ENCODE measurements around the gene ARHGAP5. TPM values are rescaled to one million over a fixed set of nuclear protein-coding genes. Genes with fewer than 3 reads are reported as not detected.
A peak's percentile ranks its signal among the peaks of the same experiment; 100 is the strongest.

Gene ARHGAP5
- total RNA-seq, 6 donors from 2014 or later, result 31.4 to 150 (median 78.3) TPM

- DNase-seq (no peak), ATAC-seq (ENCODE audit: low FRiP score in 2 of 2) (no peak)
- TF ChIP-seq POLR2A (IDR thresholded peaks at IDR 0.05) (no peak), POLR2AphosphoS5 (IDR thresholded peaks at IDR 0.05) (no peak), EP300 (IDR thresholded peaks at IDR 0.05) (no peak)
- TF ChIP-seq, protein P1, sequence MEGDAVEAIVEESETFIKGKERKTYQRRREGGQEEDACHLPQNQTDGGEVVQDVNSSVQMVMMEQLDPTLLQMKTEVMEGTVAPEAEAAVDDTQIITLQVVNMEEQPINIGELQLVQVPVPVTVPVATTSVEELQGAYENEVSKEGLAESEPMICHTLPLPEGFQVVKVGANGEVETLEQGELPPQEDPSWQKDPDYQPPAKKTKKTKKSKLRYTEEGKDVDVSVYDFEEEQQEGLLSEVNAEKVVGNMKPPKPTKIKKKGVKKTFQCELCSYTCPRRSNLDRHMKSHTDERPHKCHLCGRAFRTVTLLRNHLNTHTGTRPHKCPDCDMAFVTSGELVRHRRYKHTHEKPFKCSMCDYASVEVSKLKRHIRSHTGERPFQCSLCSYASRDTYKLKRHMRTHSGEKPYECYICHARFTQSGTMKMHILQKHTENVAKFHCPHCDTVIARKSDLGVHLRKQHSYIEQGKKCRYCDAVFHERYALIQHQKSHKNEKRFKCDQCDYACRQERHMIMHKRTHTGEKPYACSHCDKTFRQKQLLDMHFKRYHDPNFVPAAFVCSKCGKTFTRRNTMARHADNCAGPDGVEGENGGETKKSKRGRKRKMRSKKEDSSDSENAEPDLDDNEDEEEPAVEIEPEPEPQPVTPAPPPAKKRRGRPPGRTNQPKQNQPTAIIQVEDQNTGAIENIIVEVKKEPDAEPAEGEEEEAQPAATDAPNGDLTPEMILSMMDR (IDR thresholded peaks at IDR 0.05), result no peak
- Histone ChIP-seq H3K27ac (no peak overlapping the region), H3K36me3 (no peaks in the 10 kb centered on the region), H3K4me3 (no peak overlapping the region), H3K9me3 (no peaks in the 10 kb centered on the region), H3K27me3 (no peaks in the 10 kb centered on the region), H3K4me1 (no peaks in the 10 kb centered on the region)
- 66 to 73% methylated on average over 7 of the region's 7 CpGs for WGBS, 2 donors
Measured at GRCh38 chr14:32039401-32040030, 37.6 kb upstream of the ARHGAP5 start.

- WGBS, 2 donors, result 54 to 59% methylated on average over 4 of the region's 4 CpGs
- H3K9me3 ChIP-seq, result no peaks in the 10 kb centered on the region
- H3K27ac ChIP-seq, result no peak overlapping the region
- DNase-seq, result no peak
- H3K27me3 ChIP-seq, result no peaks in the 10 kb centered on the region
- H3K36me3 ChIP-seq, result no peaks in the 10 kb centered on the region
- TF ChIP-seq EP300 (IDR thresholded peaks at IDR 0.05) (no peak), POLR2A (IDR thresholded peaks at IDR 0.05) (no peak), POLR2AphosphoS5 (IDR thresholded peaks at IDR 0.05) (no peak)
- TF ChIP-seq, protein P1 (IDR thresholded peaks at IDR 0.05), result no peak
- peak in 1 of 2 donors; percentile 49 for ATAC-seq (ENCODE audit: low FRiP score in 2 of 2)
- no peaks in the 10 kb centered on the region for H3K4me1 ChIP-seq
- no peak overlapping the region for H3K4me3 ChIP-seq
Measured at GRCh38 chr14:32043624-32044023, 33.5 kb upstream of the ARHGAP5 start.

- Histone ChIP-seq H3K9me3 (no peaks in the 10 kb centered on the region), H3K36me3 (no peaks in the 10 kb centered on the region), H3K4me1 (no peaks in the 10 kb centered on the region), H3K4me3 (no peak overlapping the region), H3K27me3 (no peaks in the 10 kb centered on the region), H3K27ac (no peak overlapping the region)
- TF ChIP-seq POLR2A (IDR thresholded peaks at IDR 0.05), result no peak
- TF ChIP-seq, protein P1 (IDR thresholded peaks at IDR 0.05), result no peak
- TF ChIP-seq POLR2AphosphoS5 (IDR thresholded peaks at IDR 0.05), result no peak
- TF ChIP-seq EP300 (IDR thresholded peaks at IDR 0.05), result no peak
- WGBS, 2 donors, result 65 to 72% methylated on average over 4 of the region's 4 CpGs
- DNase-seq (no peak), ATAC-seq (ENCODE audit: low FRiP score in 2 of 2) (no peak)
Measured at GRCh38 chr14:32044454-32044853, 32.6 kb upstream of the ARHGAP5 start.

- no peak for ATAC-seq (ENCODE audit: low FRiP score in 2 of 2)
Measured at GRCh38 chr14:32047791-32048190, 29.3 kb upstream of the ARHGAP5 start.

GRCh38 chr14:32049361-32050088, 27.6 kb upstream of the ARHGAP5 start:
- TF ChIP-seq POLR2A (IDR thresholded peaks at IDR 0.05), result no peak
- no peak for TF ChIP-seq EP300 (IDR thresholded peaks at IDR 0.05)
- TF ChIP-seq, protein P1 (IDR thresholded peaks at IDR 0.05), result no peak
- no peak for TF ChIP-seq POLR2AphosphoS5 (IDR thresholded peaks at IDR 0.05)
- no peaks in the 10 kb centered on the region for H3K9me3 ChIP-seq
- WGBS, 2 donors, result 61 to 71% methylated on average over 4 of the region's 4 CpGs
- H3K36me3 ChIP-seq, result no peaks in the 10 kb centered on the region
- H3K27ac ChIP-seq, result no peak overlapping the region
- no peak overlapping the region for H3K4me3 ChIP-seq
- no peaks in the 10 kb centered on the region for H3K4me1 ChIP-seq
- ATAC-seq (ENCODE audit: low FRiP score in 2 of 2) (peak in 1 of 2 donors; percentile 39), DNase-seq (no peak)
- no peaks in the 10 kb centered on the region for H3K27me3 ChIP-seq

More at GRCh38 chr14:32047791-32048190, 29.3 kb upstream of the ARHGAP5 start:
- Histone ChIP-seq H3K4me1 (no peaks in the 10 kb centered on the region), H3K4me3 (no peak overlapping the region), H3K27ac (no peak overlapping the region), H3K36me3 (no peaks in the 10 kb centered on the region), H3K9me3 (no peaks in the 10 kb centered on the region), H3K27me3 (no peaks in the 10 kb centered on the region)
- no peak for TF ChIP-seq POLR2AphosphoS5 (IDR thresholded peaks at IDR 0.05)
- no peak for DNase-seq
- WGBS, 2 donors, result 68 to 73% methylated on average over 2 of the region's 2 CpGs
